HG02981 (cell line): ENCODE results near the gene PERM1.

Experiments
- ATAC-seq: cut with Tn5 transposase; IDR thresholded peaks from one replicate; pipeline ENCODE4 v1.9.1; 2021; ENCODE audit warnings: mild to moderate bottlenecking, moderate library complexity; ENCODE audit not compliant: unreplicated experiment

The PERM1 gene

GRCh38 chr1:936348-937264 is 45.3 kb downstream of the PERM1 start:
- ATAC-seq: no peak

- no peak for ATAC-seq
Observed at GRCh38 chr1:935751-936231, 46.1 kb downstream of the PERM1 start.

DNA sequence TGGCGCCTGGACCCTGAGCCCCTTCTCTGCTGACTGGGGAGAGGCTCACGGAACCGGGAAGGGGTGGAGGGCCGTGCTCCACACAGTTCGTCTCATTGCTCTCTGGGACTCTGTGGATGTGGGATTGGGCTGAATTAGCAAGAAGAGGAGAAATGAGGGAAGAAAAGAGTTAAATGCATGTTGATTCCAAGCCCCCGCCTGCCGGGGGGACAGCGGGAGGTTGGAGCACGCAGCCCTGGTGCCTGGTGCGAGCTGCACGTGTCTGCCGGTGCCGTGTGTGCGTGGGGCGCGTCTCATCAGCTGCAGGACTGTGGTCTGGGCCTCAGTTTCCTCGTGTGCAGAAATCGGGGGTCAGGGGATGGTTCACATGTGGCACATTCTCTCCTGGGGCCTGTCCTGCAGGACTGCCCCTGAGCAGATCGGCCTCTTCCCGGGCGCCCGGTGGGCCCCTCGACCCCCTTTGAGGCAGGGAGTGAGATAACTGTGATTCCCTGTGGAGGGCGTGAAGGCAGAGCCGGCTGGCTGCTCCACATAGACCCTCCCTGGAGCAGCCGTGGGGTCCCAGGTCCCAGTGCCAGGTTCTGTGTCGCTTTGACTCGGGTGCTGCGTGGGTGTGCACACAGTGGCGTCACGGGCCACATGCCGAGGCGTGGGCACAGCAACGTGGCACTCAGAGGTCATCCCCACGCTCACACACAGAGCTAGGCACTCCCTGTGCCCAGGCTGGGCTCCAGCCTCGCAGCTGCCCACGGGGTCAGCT is 46.7 kb downstream of the PERM1 start:
- ATAC-seq: no peak

- no peak for ATAC-seq
Observed at GRCh38 chr1:933603-933940, 48.3 kb downstream of the PERM1 start.

DNA sequence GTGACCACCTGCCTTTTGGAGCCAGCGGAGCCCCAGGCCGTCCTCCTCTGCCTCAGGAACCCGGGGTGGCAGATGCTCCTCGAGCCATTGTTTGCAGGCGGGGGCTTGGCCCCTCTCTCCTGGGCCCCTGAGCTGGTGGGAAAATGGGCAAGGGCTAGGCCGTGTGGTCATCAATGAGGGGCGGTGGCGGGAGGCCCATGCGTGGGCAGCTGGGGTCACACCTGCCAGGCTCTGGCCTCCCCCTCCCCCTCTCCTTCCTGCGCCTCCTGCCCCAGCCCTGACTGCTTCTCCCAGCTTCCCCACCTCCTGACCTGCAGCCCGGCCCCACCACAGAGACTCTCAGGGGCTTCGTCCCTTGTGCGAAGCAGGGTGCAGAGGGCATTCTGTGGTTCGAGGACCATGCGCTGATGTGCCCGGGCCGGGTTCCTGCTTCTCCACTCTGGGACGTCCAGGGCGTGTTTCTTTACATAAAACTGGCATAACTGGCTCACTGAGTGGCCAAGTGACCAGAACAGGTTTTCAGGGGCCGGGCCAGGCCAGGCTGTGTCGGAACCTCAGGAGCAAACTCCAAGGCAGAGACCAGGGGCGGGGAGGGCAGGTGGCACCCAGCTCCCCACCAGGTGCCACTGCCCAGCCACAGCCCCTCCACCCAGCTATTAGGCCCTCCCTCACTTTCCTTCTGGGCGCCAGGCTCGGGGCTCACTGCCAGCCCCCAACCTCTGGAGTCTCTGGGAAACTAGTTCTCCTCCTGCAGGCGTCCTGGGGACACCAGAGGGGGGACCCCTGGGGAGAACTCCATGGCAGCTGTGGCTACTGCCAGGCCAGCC is 48.9 kb downstream of the PERM1 start:
- no peak for ATAC-seq

DNA sequence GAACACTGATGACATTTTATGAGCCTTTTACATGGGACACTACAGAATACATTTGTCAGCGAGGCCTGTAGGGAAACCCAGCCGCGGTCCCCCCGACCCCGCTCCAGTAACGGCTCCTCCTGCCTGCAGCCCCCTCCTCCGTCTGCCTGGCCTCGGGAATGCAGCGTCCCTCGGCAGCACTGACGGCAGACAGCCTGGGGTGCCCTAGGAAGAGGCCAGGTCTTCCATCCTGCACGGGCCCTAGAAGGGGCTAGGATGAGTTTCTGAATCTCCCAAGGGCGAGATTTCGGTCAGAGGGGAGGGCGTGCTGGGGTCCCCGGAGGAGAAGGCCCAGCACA is 49.8 kb downstream of the PERM1 start:
- ATAC-seq: no peak

DNA sequence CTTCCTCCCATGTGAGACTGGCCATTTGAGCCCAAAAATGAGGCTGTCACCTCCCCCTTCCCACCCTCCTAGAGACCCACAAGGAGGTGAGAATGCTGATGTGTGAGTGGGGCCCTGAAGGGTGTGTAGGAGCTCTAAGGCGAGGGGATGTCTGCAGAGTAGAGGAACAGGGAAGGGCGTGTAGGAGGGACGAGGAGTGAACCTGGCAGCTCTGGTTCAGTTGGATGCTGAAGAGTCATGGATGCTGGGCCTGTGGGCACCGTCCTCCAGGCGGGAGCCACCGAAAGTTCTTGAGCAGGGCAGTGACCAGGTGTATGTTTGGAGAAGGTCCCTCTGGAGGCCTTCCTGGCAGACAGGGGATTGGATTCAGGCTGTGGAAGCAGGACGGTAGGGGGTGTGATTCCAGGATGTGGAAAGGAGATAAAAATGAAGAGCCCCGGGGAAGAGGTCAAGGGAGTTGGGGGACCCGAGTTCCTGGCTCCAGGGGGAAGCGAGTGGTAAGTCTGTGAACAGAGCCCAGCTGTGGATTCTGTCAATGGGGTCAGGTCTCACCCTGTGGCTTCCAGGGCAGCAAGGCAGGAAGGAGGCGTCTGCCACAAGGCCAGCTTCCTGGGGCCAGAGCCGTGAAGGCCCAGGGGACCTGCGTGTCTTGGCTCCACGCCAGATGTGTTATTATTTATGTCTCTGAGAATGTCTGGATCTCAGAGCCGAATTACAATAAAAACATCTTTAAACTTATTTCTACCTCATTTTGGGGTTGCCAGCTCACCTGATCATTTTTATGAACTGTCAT is 50.3 kb downstream of the PERM1 start:
- ATAC-seq: no peak

- ATAC-seq: no peak
Observed at GRCh38 chr1:930633-931138, 51.2 kb downstream of the PERM1 start.

DNA sequence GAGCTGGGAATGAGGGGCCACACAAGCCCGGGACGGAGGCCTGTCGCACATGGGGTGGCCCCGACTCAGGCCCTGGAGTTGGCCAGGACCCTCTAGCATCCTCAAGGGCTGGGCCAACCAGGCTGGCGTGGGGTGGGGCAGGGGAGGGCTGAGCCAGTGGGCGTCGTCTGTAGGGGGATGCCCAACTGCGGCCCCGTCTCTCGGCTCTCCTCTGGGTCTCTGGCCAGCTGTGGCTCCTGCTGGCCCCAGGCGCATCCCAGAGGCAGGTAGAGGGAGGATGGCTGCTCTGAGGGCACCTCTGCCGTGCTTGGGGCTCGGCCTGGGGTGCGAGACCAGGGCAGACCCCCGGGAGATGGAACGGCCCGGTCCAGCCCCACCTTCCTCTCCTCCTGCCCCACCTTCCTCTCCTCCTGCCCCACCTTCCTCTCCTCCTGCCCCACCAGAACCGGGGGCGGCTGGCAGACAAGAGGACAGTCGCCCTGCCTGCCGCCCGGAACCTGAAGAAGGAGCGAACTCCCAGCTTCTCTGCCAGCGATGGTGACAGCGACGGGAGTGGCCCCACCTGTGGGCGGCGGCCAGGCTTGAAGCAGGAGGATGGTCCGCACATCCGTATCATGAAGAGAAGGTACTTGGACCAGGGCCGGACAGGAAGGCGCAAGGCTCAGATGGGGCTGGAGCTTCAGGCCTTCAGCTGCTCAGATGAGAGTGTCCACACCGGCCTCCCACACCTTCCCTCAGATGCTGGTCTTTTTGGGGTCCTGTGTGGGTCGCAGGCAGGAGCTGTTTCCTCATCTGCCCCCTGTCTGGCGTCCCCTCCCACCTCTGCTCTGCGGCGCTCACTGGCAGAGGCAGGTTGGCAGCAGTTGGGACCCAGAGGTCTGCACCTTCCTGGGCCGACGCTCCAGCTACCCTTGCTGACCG is 51.9 kb downstream of the PERM1 start:
- ATAC-seq: no peak

GRCh38 chr1:928825-929661 is 52.9 kb downstream of the PERM1 start:
- ATAC-seq: no peak

GRCh38 chr1:927748-928147 is 54.1 kb downstream of the PERM1 start:
- ATAC-seq: no peak

- no peak for ATAC-seq
Observed at GRCh38 chr1:927234-927633, 54.7 kb downstream of the PERM1 start.

GRCh38 chr1:925561-926421 is 56.1 kb downstream of the PERM1 start:
- ATAC-seq: no peak
